Astrocyte of the spinal cord (primary cell): ENCODE results near the gene TENM4.

Source experiments
- DNase-seq: peaks from one replicate; pipeline ENCODE4 v3.0.0; 2011; ENCODE audit warnings: low read depth, low spot score
- H3K4me3 ChIP-seq: 2 replicates; pipeline ENCODE4 v1.5.1; 2011; ENCODE audit warnings: low read depth, mild to moderate bottlenecking, low read length, moderate library complexity
- in situ Hi-C: cut with HindIII; loops from 2 replicates; pipeline ENCODE4 v1.10.0; 2017; ENCODE audit warnings: low sequenced_read_pairs
- TF ChIP-seq, protein P1 (sequence below): IDR thresholded peaks from 2 replicates; pipeline ENCODE4 v1.5.1; 2012; ENCODE audit warnings: low read depth, mild to moderate bottlenecking, low read length, inconsistent platforms

Gene TENM4

DNA sequence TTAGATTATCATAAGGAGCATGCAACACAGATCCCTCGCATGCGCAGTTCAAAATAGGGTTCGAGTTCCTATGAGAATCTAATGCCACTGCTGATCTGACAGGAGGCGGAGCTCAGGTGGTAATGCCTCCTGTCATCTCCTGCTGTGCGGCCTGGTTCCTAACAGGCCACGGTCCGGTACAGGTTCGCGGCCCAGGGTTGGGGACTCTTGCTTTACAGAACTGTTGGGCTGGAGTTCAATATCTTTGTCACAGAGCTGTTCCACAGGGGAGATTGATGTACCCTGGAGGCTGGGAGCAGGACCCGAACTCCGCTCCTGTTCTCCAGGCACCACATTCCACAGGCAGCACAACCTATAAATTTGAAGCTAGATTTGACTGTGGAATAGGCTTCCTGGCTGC is 508.1 kb downstream of the TENM4 start:
- TF ChIP-seq, protein P1, sequence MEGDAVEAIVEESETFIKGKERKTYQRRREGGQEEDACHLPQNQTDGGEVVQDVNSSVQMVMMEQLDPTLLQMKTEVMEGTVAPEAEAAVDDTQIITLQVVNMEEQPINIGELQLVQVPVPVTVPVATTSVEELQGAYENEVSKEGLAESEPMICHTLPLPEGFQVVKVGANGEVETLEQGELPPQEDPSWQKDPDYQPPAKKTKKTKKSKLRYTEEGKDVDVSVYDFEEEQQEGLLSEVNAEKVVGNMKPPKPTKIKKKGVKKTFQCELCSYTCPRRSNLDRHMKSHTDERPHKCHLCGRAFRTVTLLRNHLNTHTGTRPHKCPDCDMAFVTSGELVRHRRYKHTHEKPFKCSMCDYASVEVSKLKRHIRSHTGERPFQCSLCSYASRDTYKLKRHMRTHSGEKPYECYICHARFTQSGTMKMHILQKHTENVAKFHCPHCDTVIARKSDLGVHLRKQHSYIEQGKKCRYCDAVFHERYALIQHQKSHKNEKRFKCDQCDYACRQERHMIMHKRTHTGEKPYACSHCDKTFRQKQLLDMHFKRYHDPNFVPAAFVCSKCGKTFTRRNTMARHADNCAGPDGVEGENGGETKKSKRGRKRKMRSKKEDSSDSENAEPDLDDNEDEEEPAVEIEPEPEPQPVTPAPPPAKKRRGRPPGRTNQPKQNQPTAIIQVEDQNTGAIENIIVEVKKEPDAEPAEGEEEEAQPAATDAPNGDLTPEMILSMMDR: no peak
- DNase-seq: no peak
- in situ Hi-C loops: no loop called here
- H3K4me3 ChIP-seq: no peak overlapping the region

DNA sequence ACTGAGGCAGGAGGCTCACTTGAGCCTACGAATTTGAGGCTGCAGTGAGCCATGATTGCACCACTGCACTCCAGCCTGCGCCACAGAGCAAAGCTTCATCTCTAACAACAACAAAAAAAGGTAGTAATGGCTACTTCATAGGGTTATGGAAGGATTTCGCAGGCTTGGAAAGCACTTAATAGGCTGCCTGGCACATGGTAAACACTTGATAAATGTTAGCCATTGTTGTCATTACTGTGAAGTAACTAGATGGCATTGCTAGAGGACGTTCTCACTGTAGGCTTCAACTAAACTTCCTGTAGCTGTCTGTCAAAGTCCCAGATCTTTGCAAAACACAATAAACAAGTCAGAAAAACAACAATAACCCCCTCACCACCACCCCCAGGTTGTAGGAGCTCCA is 508.9 kb downstream of the TENM4 start:
- DNase-seq: no peak
- in situ Hi-C loops: no loop called here
- H3K4me3 ChIP-seq: no peak overlapping the region
- TF ChIP-seq, protein P1: no peak

- DNase-seq: no peak
- in situ Hi-C loops: no loop called here
- TF ChIP-seq, protein P1: no peak
- no peak overlapping the region for H3K4me3 ChIP-seq
These were observed 509.9 kb downstream of the TENM4 start for GRCh38 chr11:78930810-78931523.

- no peak overlapping the region for H3K4me3 ChIP-seq
- no peak for DNase-seq
- in situ Hi-C loops: no loop called here
- TF ChIP-seq, protein P1: no peak
These were observed 511.0 kb downstream of the TENM4 start for GRCh38 chr11:78929906-78930220.

- TF ChIP-seq, protein P1: no peak
- no peak overlapping the region for H3K4me3 ChIP-seq
- no peak for DNase-seq
- in situ Hi-C loops: no loop called here
These were observed 511.5 kb downstream of the TENM4 start for GRCh38 chr11:78929207-78929905.

- TF ChIP-seq, protein P1: no peak
- no peak for DNase-seq
- no peak overlapping the region for H3K4me3 ChIP-seq
- in situ Hi-C loops: no loop called here
These were observed 513.3 kb downstream of the TENM4 start for GRCh38 chr11:78927511-78927910.
